HG03139 (cell line): ENCODE data around the gene PTPRN2.
"Not testable (repeated sequence)": the region's sequence is repeated elsewhere in the genome, so short reads cannot be mapped to it uniquely, and the experiment has no call there.

Source experiments
- ATAC-seq: cut with Tn5 transposase; IDR thresholded peaks from one replicate; pipeline ENCODE4 v1.9.1; 2021; ENCODE audit not compliant: unreplicated experiment

The PTPRN2 gene

DNA sequence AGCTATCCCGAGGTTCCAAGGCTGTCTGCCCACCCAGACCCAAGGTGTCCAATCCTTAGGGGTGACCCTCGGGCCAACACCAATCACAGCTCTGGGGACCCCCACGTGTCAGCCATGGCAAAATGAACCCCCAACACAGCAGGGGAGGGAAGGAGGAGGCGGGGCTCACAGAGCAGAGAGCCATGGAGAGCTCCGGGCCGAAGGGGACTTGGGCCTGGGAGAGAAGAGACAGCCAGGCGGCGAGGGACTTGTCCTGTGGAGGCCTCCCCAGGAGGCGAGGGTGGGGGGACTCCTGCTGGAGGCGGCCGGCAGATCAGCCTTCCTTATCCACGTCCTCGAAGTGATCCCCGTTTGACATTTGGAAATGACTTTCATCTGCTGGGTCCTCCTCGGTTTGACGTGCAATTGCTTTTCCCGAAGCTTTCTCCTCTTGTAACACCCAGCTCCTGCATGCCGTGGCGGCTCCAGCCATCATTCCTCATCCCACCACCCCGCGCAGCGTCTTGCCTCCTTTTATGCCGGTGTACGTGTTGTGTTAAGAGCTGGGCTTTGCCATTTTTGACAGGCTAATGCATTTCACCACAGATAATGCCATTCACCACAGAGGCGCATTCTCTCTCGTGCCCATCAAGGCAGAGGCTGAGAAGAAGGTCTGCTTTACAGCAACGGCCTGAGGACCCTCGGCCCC, 913.5 kb downstream of the PTPRN2 start:
- no peak for ATAC-seq

DNA sequence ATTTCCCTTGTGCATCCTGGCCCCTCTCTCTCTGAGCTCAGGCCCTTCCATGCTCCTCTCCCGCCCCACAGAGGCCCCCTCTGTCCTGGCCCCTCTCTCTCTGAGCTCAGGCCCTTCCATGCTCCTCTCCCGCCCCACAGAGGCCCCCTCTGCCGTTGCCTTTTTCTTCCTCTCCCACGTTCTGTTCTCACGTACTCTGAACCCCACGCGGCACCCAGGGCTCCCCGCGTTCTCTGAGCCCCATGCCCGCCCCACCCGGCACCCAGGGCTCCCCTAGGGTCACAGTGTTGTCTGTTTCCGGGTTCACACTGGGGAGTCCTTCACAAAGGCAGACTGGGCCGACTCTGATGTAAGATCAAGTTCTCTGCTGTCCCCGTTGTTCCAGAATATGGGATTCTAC, 914.0 kb downstream of the PTPRN2 start:
- no peak for ATAC-seq

DNA sequence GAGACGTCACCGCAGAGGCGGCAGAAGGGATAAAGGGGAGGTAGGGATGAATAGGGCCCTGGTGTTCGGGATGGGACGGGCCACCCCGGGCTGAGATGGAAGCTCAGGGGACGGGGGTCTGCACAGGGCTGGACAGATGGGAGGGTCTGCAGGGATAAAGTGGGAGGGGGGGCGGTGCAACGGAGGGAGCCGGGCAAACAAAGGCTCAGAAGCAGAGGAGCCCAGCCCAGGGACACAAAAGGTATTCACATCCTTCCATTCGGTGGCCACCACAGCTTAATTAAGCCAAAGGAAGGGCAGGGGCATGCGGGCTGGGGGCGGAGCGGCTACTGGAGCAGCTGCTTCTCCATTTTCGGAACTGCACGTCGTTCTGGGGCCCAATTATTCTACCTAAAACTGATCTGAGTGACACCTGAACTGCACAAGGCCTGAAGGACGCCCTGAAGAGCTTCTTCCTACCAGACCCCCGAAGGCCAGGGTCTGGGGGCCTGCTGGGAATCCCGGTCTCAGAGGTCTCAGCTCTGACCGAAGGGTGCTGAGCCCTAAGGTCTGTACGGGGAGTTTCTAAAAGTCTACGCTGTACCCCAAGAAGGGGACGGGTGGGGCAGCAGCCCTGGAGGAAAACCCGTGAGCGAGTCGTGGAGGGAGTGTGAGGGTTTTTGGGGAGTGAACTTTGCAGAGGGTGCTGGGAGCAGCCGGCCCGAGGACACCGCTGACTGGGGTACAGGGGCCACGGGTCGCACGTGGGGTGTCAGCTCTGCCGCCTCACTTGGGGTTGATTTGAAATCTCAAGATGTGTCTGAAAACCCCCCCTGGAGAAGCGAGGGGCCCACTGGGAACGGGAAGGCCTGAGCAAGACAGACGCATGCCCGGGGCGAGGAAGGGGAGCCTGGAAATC, 916.0 kb downstream of the PTPRN2 start:
- no peak for ATAC-seq

DNA sequence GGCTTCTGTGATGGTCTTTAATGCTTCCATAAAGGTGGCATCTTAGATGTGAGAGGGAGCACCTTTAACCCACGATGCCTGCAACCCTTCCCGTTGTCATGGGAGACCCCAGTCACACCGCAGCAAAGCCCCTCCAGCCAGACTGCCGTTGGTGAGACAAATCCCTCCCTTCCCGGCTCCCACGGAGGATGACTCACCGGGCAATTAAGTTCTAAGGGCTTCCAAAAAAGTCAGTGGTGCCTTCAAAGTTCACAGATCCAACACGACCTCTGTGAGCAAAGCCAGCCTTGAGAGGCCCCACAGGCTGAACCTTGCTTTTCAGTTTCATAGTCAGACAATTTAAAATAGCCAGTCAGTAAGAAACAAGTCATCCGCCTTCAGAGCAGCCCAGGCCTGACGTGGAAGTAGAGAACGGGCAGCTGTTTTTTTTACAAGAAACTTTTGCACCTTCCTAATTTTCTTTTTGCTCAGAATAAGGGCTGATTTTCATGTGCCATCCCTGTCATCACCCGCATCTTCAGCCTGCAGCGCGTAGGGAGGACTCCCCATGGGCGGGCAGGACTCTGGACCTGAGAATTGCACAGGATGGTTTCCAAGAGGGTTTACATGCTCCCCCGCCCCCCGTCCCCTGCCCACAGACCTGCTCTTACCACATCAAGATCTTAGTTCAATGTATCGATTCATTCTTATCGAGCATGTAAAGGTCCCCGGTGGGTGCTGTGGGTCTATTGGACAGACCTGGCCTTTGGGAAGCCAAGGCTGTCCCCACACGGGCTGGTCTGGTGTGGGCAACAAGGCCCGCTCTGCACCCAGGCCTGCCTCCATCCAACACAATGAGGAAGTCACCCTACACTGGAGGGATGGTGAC, 916.9 kb downstream of the PTPRN2 start:
- no peak for ATAC-seq

DNA sequence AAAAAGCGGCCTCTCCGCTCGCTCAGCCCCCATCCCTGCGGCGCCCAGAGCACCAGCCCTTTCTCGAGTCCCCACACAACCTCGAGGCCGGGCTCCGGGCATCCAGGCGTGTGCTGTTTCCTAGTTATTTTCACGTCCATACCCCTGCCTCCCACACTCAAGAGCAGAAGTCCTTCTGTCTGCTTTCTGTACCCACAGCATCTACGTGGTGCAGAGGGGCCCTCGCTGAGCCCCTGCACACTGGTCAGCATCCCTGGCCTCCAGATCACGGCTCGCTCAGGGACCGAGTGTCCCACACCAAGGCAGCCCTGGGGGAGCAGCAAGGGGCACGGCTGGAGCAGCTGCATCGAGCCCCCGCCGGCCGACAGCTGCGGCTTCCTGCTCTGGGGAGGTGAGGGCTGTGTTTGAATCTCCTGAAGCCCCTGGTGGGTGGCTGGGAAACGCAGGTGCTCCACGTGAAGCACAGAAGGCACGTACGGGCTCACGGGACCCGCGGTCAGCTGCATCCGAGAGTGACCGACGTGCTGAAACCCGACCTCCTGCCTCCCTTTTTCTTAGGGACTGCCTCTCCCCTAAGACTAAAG, 917.8 kb downstream of the PTPRN2 start:
- ATAC-seq = no peak

DNA sequence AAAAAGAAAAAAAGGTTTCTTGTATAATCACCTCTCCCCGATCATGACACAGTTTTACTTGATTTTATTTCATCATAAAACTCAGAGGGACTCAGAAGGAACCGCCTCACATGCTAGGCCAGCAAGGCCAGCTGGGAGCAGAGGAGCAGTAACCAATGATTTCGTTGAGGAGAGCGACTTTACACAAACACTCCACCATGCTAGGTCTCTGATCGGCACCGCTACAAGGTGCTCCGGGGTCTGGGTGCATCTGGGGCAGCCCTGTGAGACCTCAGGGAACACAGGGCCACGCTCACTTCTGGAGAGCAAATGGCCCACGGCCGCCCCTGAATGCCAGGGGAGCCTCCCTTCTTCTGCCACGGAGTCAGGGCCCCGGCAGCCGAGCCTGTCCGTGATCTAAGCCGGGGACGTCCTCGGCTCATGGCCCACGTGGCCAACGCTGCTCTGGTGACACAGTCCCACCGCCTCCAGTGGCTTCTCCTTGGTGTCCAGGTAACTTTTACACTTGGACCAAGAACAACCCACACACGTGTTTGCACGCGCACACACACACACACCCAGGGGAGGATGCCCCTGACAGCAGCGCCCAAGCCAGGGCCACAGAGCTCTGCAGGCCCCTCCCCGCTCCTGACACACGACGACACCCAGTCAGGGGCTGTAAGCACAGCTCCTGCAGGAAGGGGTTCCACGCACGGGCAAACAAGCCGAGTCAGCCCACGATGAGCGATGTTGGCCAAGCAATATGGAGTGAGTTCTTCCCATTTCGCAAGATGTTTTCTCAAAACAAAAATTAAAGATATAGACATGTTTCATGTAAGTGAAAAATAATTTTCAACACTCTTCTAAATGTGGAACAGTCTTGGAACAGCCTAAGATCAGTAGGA, 918.5 kb downstream of the PTPRN2 start:
- no peak for ATAC-seq

DNA sequence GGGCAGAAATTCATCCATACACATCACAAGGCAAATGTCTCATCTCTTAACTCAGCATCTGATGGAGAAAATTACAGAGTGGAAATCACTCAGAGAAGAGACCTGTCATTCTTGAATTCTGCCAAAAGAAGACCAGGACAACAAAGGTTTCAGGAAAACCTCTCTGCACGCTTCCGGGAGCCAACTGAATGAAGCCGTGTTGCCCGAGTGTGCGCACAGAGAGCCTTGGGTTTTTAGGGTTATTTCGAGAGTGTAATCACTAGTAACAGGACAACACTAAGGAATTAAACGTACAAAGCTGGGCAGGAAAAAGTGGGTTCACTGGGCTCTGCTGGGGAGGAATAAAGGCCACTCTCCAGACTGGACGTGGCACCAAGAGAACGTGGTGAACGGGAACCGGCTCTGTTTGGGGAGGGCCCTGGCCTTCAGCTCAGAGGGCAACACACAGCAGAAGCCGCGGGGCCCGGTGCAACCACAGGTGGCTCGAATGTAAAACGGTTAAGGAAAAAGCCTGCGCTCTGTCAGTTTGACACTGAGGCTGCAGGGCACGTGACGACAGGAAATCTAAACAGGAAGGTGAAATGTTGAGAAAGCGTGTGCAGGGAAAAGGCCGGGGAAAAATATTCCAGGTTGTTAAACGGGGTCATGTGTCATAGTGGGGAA, 919.3 kb downstream of the PTPRN2 start:
- ATAC-seq = no peak

DNA sequence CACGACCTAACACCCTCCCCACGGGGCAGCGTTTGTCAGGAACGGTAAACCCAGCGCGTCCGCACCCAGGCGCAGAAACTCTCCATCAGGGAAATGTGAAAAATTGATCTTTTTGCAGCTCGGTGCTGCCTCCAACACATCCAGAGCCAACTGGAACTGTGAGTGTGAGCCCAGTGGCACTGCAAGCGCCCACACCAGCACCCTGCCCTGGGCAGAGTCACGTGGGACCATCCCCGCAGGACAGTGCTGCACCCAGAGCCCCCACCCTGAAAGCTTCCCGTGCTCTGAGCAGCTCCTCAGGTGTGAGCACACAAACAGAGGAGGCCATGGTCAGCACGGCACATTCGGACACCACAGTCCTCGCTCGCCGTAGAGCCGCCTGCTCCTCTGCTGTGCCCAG, 919.9 kb downstream of the PTPRN2 start:
- no peak for ATAC-seq

DNA sequence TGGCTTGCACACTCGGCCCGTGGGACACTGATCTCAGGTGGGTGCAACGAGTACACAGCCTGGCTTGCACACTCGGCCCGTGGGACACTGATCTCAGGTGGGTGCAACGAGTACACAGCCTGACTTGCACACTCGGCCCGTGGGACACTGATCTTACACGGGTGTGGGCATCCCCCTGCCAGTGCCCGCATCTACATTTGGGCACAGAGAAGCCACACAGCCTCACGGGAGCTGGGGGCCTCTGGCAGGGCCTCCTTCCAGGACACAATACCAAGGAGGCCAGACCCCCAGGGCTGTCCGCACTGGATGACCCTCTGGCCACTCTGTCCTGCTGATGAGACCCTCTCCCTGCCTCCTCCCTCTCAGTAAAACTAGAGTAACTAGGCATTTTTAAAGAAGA, 920.4 kb downstream of the PTPRN2 start:
- ATAC-seq = no peak

DNA sequence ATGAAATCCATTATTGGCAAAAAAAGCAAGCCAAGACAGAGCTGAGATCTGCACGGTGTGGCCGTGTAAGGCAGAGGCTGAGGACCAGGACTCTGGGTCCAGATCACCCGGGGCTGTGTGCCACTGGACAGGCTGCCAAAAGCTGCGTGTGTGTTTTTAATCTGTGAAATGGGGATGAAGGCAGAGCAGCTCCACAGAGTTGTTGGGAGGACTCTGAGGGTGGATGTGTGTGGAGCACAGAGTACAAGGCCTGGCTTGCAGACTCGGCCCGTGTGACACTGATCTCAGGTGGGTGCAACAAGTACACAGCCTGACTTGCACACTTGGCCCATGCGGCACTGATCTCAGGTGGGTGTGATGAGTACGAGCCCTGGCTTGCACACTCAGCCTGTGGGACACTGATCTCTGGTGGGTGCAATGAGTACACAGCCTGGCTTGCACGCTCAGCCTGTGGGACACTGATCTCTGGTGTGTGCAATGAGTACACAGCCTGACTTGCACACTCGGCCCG, 921.0 kb downstream of the PTPRN2 start:
- ATAC-seq = no peak

DNA sequence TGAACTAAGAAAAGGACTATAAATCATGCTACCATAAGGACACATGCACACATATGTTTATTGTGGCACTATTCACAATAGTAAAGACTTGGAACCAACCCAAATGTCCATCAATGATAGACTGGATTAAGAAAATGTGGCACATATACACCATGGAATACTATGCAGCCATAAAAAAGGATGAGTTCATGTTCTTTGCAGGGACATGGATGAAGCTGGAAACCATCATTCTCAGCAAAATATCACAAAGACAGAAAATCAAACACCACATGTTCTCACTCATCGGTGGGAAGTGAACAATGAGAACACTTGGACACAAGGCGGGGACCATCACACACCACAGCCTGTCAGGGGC, 922.0 kb downstream of the PTPRN2 start:
- ATAC-seq = not testable (repeated sequence)

DNA sequence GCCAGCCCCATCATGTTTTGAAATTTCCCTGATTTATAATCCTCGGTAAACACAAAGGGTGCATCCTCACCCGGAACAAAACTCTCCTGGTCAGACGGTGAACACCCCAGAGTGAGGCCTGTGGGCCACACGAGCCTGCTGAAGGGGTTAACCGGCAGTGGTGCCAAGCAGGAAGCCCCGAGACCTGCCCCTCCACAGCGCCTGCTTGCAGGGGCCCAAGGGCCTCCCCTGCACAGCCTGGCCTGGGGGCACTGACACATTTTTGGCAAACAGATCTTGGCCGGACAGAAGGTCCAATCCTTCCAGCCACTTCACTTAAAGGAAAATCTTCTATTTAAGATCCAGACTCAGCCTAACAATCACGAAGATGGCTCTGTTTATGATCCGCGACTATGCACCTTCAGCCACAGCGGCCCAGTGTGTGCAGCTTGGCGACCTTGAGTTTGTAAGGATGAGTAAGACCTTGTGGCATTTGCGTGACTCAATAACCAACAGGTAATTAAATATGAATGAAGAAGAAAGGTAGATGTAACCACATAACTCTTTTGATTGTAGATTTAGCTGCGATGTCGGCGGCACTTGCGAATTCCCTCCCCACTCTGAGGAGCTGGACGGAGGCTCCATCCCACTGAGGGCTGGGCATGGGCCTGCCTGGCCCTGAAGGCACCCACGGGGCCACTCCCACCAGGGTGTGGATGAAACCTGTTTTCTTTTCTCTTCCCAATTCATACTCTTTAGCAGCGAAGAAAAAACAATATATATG, 922.6 kb downstream of the PTPRN2 start:
- no peak for ATAC-seq

DNA sequence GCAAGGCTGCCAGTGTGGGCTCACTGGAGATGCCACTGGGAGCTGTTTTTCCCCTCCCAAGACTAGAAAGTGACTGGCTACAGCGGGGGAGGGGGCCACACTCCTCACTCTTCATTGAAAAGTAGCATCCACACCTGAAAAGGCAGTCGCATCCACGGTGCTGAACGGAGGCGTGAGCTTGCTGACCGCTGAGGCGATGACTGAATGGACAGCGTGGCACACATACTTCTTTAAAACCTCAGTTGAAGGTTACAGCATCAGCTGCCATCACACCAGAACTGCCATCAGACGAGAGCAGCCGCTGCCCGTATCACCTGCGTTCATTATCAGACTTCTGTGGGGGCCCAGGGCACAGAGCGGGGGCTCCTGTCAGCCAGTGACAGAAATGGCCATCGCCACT, 923.6 kb downstream of the PTPRN2 start:
- no peak for ATAC-seq

DNA sequence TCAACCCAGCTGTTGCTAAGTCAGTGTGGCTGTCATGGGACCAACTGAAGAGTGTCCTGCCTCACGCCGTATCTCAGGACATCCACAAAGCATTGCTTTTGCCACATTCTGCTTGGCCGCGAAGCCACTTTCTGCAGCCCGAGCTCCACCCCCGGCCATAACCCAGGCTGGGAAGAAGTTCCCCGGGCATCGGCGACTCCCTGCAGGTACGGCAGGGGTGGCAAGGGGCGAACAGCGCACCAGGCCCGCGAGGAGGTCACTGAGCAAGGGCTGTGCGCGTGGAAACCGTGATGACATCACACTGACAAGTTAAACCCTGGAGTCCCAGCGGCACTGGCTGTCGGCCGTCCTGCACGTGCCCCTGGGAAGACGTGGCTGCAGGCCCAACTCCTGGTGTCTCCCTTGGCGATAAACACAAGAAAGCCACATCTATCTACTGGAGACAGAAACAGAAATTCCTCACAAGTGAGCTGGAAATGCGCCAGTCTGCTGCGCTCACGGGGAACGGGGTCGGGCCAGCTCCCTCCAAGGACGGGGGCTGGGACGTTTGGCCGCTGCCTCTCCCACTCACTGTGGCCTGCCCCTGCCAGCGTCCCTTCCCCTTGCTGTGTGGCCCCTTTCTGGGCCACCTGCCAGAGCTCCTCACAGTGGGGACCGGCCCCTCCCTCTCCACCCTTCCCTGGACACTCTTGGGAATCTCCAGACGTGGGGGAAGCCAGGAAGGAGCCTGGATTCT, 924.5 kb downstream of the PTPRN2 start:
- ATAC-seq = no peak

DNA sequence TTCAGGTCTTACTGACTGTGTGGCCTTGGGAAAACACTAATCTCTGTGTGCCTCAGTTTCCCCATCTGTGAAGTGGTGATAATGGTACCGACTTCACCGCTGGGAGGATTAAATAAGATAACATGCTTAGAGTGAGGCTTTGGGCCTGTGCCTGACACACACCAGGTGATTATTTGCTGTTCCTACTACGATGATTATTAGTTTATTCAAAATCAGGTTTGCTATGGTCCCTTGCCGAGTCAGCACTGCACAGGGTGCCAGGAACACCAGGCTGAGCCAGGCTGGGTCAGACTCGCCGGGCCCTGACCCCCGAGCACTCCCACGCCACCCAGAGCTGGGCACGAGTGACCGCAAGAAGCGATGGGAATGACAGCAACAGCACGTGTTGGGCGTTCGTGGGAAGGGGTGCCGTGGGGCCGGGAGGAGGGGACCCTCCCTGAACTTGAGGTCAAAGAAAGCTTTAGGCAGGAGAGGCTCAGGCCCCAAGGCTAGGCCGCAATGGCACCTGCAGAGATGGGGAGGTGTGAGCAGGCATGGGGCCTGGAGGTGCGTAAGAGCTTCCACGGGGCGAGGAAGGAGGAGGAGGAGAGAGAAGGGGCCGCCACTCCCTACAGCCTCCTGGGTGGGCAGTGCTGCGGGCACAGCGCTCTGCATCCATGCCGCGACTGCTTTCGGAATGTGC, 925.4 kb downstream of the PTPRN2 start:
- ATAC-seq = no peak

DNA sequence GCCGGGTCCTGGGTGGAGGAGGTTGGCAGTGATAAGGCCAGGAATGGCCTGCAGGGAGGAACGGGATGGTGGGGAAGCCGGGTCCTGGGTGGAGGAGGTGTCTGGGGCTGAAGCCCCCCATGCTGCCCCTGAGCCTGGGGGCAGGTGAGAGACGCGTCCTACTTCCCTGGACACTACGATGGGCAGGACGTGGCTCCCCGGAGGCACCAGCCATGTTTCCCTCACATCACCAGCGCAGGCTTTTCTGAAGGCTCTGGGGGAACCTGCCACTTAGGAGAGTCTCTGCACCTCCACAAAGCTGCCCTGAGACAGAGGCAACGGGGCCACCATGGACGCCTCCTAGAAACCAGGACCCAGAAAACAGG, 926.0 kb downstream of the PTPRN2 start:
- no peak for ATAC-seq

DNA sequence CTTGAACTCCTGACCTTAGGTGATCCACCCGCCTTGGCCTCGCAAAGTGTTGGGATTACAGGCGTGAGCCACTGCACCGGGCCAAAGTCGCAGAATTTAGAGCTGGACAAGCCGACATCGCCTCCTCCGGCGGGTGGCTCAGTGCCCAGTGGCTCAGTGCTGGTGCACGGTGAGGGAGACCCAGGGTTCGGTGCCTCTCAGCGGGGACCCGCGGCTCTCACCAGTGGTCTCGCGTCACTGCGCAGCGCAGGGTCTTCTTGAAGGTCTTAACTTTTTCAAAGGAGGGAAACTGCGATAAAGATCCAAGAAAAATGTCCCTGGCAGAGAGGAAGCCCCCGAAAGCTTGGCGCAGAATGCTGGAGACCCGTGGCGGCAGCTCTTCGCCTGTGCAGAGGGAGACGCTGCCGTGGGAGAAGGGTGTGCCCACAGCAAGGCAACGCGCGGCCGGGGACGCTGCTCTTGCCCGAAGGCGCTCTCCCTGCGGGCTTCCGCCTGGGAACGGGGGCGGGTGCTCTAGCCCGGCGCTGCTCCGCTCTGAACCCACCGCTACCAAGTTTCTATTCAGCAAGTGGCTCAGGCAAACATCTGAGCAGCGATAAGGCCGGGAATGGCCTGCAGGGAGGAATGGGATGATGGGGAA, 926.5 kb downstream of the PTPRN2 start:
- no peak for ATAC-seq
